ENCODE results near the gene PRIMPOL. TPM values are rescaled to one million over a fixed set of nuclear protein-coding genes. Genes with fewer than 3 reads are reported as not detected.

The PRIMPOL gene
- total and polyA plus RNA-seq, 2 donors from 2014 or later: 10.9 to 13.1 TPM

DNA sequence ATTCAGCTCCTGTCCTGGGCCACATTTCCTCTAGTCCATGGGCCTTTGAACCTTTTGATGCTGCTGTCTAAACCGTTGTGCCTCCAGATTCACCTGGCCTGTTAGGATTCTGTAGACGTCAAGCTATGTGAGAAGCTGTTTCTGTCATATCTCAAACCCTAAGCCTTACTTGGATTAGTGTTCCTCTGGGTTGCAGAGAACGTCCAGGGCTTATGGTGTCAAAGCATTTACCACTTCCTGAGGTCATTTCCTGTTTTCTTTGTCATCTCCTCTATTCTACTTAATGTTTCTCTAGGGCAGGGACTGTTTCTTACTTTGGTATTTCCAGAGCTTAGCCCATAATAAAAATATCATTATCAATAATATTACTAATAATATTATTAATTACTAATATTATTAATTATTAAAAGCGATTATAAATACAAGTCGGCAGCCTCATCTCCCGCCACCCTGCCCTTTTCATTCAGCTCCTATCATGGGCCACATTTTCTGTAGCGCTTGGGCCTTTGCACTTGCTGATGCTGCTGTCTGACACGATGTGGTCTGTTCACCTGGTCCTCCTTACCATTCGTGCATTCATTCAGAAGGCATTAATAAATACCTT is 19.1 kb downstream of the PRIMPOL start:
- H3K9me3 ChIP-seq (ENCODE audit: control insufficient read depth in 2 of 3, insufficient read depth in 1 of 3, low read length in 3 of 3): no peaks in the 10 kb centered on the region
- DNase-seq (no peak), FAIRE-seq (no peak)
- H3K9ac ChIP-seq (ENCODE audit: low read length in 3 of 3): no peak overlapping the region
- TF ChIP-seq, protein P1, sequence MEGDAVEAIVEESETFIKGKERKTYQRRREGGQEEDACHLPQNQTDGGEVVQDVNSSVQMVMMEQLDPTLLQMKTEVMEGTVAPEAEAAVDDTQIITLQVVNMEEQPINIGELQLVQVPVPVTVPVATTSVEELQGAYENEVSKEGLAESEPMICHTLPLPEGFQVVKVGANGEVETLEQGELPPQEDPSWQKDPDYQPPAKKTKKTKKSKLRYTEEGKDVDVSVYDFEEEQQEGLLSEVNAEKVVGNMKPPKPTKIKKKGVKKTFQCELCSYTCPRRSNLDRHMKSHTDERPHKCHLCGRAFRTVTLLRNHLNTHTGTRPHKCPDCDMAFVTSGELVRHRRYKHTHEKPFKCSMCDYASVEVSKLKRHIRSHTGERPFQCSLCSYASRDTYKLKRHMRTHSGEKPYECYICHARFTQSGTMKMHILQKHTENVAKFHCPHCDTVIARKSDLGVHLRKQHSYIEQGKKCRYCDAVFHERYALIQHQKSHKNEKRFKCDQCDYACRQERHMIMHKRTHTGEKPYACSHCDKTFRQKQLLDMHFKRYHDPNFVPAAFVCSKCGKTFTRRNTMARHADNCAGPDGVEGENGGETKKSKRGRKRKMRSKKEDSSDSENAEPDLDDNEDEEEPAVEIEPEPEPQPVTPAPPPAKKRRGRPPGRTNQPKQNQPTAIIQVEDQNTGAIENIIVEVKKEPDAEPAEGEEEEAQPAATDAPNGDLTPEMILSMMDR (IDR thresholded peaks at IDR 0.05; ENCODE audit: borderline replicate concordance, extremely low read depth, insufficient read depth): no peak
- intact Hi-C loops (cut with DNase I): no loop called here
- no peaks in the 10 kb centered on the region for H3K27me3 ChIP-seq (ENCODE audit: control insufficient read depth, insufficient read depth, low read length)
- H3K36me3 ChIP-seq (ENCODE audit: control insufficient read depth in 2 of 3, insufficient read depth in 3 of 3, low read length in 3 of 3): peaks cover 4 to 17% (median 9%) of the 10 kb centered on the region in 3 donors
- no peak overlapping the region for H3K27ac ChIP-seq (ENCODE audit: low read depth in 2 of 2, low read length in 2 of 2)
- H3K4me1 ChIP-seq (ENCODE audit: control insufficient read depth in 2 of 3, insufficient read depth in 2 of 3, low read depth in 1 of 3, low read length in 3 of 3): no peaks in the 10 kb centered on the region
- no peak overlapping the region for H3K4me3 ChIP-seq (ENCODE audit: low read length in 3 of 3)

DNA sequence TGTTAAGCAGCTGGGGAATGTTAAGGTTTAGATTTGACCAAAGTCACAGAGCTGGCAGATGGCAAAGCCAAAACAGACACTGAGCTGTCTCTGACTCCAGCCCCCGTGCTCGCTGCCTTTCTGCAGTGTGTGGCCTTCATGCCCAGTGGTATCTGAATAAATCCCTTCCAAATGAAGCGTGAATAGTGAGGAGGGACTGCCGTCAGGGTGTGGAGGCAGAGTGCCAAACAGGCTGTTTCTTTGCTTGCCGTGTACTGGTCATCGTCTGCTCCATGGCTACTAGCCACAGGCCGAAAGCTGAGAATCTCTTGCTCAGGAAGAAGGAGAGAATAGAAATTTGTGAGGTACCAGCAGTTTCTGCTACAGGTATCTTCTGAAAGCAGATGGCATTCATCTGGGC is 19.7 kb downstream of the PRIMPOL start:
- H3K9me3 ChIP-seq (ENCODE audit: control insufficient read depth in 2 of 3, insufficient read depth in 1 of 3, low read length in 3 of 3): no peaks in the 10 kb centered on the region
- peaks cover 4 to 20% (median 9%) of the 10 kb centered on the region in 3 donors for H3K36me3 ChIP-seq (ENCODE audit: control insufficient read depth in 2 of 3, insufficient read depth in 3 of 3, low read length in 3 of 3)
- no peaks in the 10 kb centered on the region for H3K27me3 ChIP-seq (ENCODE audit: control insufficient read depth, insufficient read depth, low read length)
- no peaks in the 10 kb centered on the region for H3K4me1 ChIP-seq (ENCODE audit: control insufficient read depth in 2 of 3, insufficient read depth in 2 of 3, low read depth in 1 of 3, low read length in 3 of 3)
- H3K4me3 ChIP-seq (ENCODE audit: low read length in 3 of 3): no peak overlapping the region
- FAIRE-seq (no peak), DNase-seq (no peak)
- intact Hi-C loops (cut with DNase I): no loop called here
- H3K27ac ChIP-seq (ENCODE audit: low read depth in 2 of 2, low read length in 2 of 2): no peak overlapping the region
- no peak overlapping the region for H3K9ac ChIP-seq (ENCODE audit: low read length in 3 of 3)
- TF ChIP-seq, protein P1 (IDR thresholded peaks at IDR 0.05; ENCODE audit: borderline replicate concordance, extremely low read depth, insufficient read depth): no peak

DNA sequence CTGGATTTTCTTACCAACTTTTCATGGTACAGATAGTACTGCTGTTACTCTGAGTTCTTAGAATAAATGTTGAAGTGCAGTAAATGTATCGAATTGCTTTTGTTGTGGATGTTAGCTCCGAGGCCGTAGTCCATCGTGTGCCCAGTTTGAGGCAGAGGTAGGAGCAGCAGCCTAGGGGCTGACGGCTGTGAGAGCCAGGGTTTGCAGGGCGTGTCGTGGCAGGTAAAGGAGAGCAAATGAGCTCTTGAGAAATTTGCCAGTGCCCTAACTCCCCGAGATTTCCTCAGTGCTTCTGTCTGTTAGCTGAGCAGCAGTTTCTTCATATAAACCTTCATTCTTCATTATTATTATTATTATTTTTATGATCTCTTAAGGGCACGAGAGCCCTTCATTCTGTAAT is 21.6 kb downstream of the PRIMPOL start:
- no peak overlapping the region for H3K27ac ChIP-seq (ENCODE audit: low read depth in 2 of 2, low read length in 2 of 2)
- DNase-seq: no peak
- no peaks in the 10 kb centered on the region for H3K4me1 ChIP-seq (ENCODE audit: control insufficient read depth in 2 of 3, insufficient read depth in 2 of 3, low read depth in 1 of 3, low read length in 3 of 3)
- no peaks in the 10 kb centered on the region for H3K27me3 ChIP-seq (ENCODE audit: control insufficient read depth, insufficient read depth, low read length)
- peaks cover 4 to 27% (median 16%) of the 10 kb centered on the region in 3 donors for H3K36me3 ChIP-seq (ENCODE audit: control insufficient read depth in 2 of 3, insufficient read depth in 3 of 3, low read length in 3 of 3)
- H3K9me3 ChIP-seq (ENCODE audit: control insufficient read depth in 2 of 3, insufficient read depth in 1 of 3, low read length in 3 of 3): no peaks in the 10 kb centered on the region
- FAIRE-seq: no peak
- intact Hi-C loops (cut with DNase I): no loop called here
- no peak overlapping the region for H3K9ac ChIP-seq (ENCODE audit: low read length in 3 of 3)
- H3K4me3 ChIP-seq (ENCODE audit: low read length in 3 of 3): no peak overlapping the region
- TF ChIP-seq, protein P1 (IDR thresholded peaks at IDR 0.05; ENCODE audit: borderline replicate concordance, extremely low read depth, insufficient read depth): no peak

DNA sequence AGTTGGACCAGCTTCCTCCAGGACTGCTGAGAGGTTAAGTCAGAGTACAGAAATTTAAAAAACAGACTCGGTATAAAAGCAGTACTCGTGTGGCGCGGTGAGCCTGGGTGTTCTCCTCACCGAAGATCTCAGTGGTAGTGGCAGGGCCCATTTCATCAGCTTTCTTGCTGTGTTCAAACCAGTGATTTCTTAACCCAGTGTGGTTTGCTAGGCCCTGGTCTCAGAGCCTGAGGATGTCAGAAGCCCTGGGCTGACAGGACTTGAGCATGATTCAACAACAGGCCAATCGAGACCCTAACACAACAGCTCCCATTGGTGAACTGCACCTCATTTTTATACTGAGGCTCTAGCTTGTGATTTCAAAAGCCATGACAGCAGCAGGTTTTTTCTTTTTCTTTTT is 23.2 kb downstream of the PRIMPOL start:
- H3K27me3 ChIP-seq (ENCODE audit: control insufficient read depth, insufficient read depth, low read length): no peaks in the 10 kb centered on the region
- intact Hi-C loops (cut with DNase I): no loop called here
- DNase-seq (no peak), FAIRE-seq (no peak)
- H3K4me3 ChIP-seq (ENCODE audit: low read length in 3 of 3): no peak overlapping the region
- H3K27ac ChIP-seq (ENCODE audit: low read depth in 2 of 2, low read length in 2 of 2): no peak overlapping the region
- TF ChIP-seq, protein P1 (IDR thresholded peaks at IDR 0.05; ENCODE audit: borderline replicate concordance, extremely low read depth, insufficient read depth): no peak
- H3K4me1 ChIP-seq (ENCODE audit: control insufficient read depth in 2 of 3, insufficient read depth in 2 of 3, low read depth in 1 of 3, low read length in 3 of 3): no peaks in the 10 kb centered on the region
- H3K9me3 ChIP-seq (ENCODE audit: control insufficient read depth in 2 of 3, insufficient read depth in 1 of 3, low read length in 3 of 3): no peaks in the 10 kb centered on the region
- H3K9ac ChIP-seq (ENCODE audit: low read length in 3 of 3): no peak overlapping the region
- H3K36me3 ChIP-seq (ENCODE audit: control insufficient read depth in 2 of 3, insufficient read depth in 3 of 3, low read length in 3 of 3): peaks cover 4 to 27% (median 16%) of the 10 kb centered on the region in 3 donors

Measured in kidney (tissue), 14 donors.